ENCODE results near the gene COA1.

COA1 gene

DNA sequence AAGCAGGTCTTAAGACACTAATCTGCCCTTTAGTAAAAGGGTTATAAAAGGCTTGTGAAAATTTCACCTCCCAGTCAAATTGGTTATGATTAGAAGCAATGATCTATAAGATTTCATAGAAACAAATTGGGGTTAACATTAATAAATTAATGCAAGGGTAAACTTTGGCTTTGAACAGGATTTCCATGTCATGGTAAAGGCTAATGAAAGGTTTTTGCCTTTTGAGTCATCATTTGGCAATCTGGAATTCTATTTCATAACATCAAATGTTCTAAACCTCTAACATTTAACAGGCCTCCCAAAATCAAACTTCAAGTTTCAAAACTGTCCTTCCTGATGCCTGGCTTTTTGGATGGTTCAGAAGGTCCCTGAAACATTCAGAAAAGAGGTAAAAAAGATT is 62.4 kb downstream of the COA1 start:
- Histone ChIP-seq H4K20me1 (ENCODE audit: insufficient read depth, low read length) (no peaks in the 10 kb centered on the region), H3K9ac (ENCODE audit: low read length) (no peak overlapping the region), H3K27ac (ENCODE audit: low read length) (no peak overlapping the region), H2AFZ (ENCODE audit: low read length) (no peak overlapping the region), H3K36me3 (replicated peaks; ENCODE audit: insufficient read depth, low read length) (no peaks in the 10 kb centered on the region; the same call in 1 of the 2 replicates), H3K4me2 (ENCODE audit: low read depth, low read length) (no peak overlapping the region), H3K9me3 (replicated peaks; ENCODE audit: insufficient read depth, low read length) (no peaks in the 10 kb centered on the region), H3K79me2 (ENCODE audit: low read length) (peaks cover 93% of the 10 kb centered on the region), H3K4me1 (ENCODE audit: low read length) (no peaks in the 10 kb centered on the region), H3K9me2 (replicated peaks; ENCODE audit: insufficient read depth, low read length) (no peaks in the 10 kb centered on the region), H3F3A (ENCODE audit: insufficient read depth, low read length) (no peaks in the 10 kb centered on the region), H3K27me3 (replicated peaks; ENCODE audit: insufficient read depth, low read length) (no peaks in the 10 kb centered on the region), H3K4me3 (ENCODE audit: low read length) (no peak overlapping the region)
- TF ChIP-seq, protein P1, sequence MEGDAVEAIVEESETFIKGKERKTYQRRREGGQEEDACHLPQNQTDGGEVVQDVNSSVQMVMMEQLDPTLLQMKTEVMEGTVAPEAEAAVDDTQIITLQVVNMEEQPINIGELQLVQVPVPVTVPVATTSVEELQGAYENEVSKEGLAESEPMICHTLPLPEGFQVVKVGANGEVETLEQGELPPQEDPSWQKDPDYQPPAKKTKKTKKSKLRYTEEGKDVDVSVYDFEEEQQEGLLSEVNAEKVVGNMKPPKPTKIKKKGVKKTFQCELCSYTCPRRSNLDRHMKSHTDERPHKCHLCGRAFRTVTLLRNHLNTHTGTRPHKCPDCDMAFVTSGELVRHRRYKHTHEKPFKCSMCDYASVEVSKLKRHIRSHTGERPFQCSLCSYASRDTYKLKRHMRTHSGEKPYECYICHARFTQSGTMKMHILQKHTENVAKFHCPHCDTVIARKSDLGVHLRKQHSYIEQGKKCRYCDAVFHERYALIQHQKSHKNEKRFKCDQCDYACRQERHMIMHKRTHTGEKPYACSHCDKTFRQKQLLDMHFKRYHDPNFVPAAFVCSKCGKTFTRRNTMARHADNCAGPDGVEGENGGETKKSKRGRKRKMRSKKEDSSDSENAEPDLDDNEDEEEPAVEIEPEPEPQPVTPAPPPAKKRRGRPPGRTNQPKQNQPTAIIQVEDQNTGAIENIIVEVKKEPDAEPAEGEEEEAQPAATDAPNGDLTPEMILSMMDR (IDR thresholded peaks at IDR 0.05; ENCODE audit: low read length), result no peak
- TF ChIP-seq EZH2 (optimal IDR thresholded peaks at IDR 0.05; ENCODE audit: low read depth, low read length) (no peak), EZH2phosphoT487 (IDR thresholded peaks at IDR 0.05; ENCODE audit: low read length) (no peak)
- DNase-seq, result no peak

DNA sequence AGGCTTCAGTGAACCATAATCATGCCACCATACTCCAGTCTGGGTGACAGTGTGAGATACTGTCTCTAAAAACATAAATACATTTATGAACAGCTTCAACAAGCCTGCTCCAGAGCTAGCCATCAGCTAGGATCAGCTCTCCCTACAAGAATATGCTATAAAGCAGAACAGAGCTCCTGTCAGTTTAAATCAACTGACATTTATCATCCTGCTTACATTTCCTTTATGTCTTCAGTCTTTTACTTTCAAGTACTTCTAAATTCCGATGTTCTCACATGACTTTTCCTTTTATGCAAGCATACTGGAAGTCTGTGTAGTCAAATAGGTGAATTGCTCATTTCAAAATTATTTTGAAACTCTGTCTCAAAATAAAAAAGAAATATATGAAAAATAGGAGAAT is 64.6 kb downstream of the COA1 start:
- H3K36me3 ChIP-seq (replicated peaks; ENCODE audit: insufficient read depth, low read length), result no peaks in the 10 kb centered on the region; the same call in 1 of the 2 replicates
- no peaks in the 10 kb centered on the region for H3K27me3 ChIP-seq (replicated peaks; ENCODE audit: insufficient read depth, low read length)
- H3K9me2 ChIP-seq (replicated peaks; ENCODE audit: insufficient read depth, low read length), result no peaks in the 10 kb centered on the region
- H3K4me2 ChIP-seq (ENCODE audit: low read depth, low read length), result no peak overlapping the region
- H3K4me3 ChIP-seq (ENCODE audit: low read length), result no peak overlapping the region
- no peaks in the 10 kb centered on the region for H3F3A ChIP-seq (ENCODE audit: insufficient read depth, low read length)
- H3K4me1 ChIP-seq (ENCODE audit: low read length), result peaks cover 13% of the 10 kb centered on the region; the same call in 1 of the 2 replicates
- no peak overlapping the region for H3K27ac ChIP-seq (ENCODE audit: low read length)
- no peaks in the 10 kb centered on the region for H4K20me1 ChIP-seq (ENCODE audit: insufficient read depth, low read length)
- peaks cover 83% of the 10 kb centered on the region for H3K79me2 ChIP-seq (ENCODE audit: low read length)
- H2AFZ ChIP-seq (ENCODE audit: low read length), result no peak overlapping the region
- no peak overlapping the region for H3K9ac ChIP-seq (ENCODE audit: low read length)
- H3K9me3 ChIP-seq (replicated peaks; ENCODE audit: insufficient read depth, low read length), result no peaks in the 10 kb centered on the region
- TF ChIP-seq, protein P1 (IDR thresholded peaks at IDR 0.05; ENCODE audit: low read length), result no peak
- TF ChIP-seq EZH2 (optimal IDR thresholded peaks at IDR 0.05; ENCODE audit: low read depth, low read length) (no peak), EZH2phosphoT487 (IDR thresholded peaks at IDR 0.05; ENCODE audit: low read length) (no peak)
- DNase-seq, result no peak

DNA sequence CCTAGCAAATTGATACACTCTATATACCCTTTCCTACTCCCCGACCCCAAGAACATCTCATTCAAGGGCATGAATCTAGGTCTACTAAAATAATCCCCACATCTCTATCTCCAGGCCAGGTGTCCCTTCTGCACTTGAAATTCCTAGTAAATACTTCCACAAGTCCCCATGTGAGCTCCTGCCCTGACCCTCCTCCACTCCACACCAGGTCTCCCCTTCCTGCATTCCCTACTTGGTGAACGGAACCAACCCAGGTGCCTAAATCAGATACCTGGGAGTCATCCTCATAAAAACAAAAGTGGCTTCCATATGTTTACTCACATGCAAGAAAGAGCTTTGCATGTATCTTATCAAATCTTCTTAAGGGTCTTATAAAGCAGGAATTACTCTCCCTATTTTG is 69.2 kb downstream of the COA1 start:
- H3K36me3 ChIP-seq (replicated peaks; ENCODE audit: insufficient read depth, low read length), result peaks cover 3% of the 10 kb centered on the region; the same call in 1 of the 2 replicates
- H3K27ac ChIP-seq (ENCODE audit: low read length), result no peak overlapping the region

More for the DNA sequence above, 69.2 kb downstream of the COA1 start:
- H4K20me1 ChIP-seq (ENCODE audit: insufficient read depth, low read length), result no peaks in the 10 kb centered on the region
- H3K27me3 ChIP-seq (replicated peaks; ENCODE audit: insufficient read depth, low read length), result no peaks in the 10 kb centered on the region
- H3K9me2 ChIP-seq (replicated peaks; ENCODE audit: insufficient read depth, low read length), result no peaks in the 10 kb centered on the region
- no peaks in the 10 kb centered on the region for H3F3A ChIP-seq (ENCODE audit: insufficient read depth, low read length)
- peaks cover 27% of the 10 kb centered on the region for H3K4me1 ChIP-seq (ENCODE audit: low read length)
- TF ChIP-seq EZH2phosphoT487 (IDR thresholded peaks at IDR 0.05; ENCODE audit: low read length), result no peak
- TF ChIP-seq, protein P1 (IDR thresholded peaks at IDR 0.05; ENCODE audit: low read length), result no peak
- TF ChIP-seq EZH2 (optimal IDR thresholded peaks at IDR 0.05; ENCODE audit: low read depth, low read length), result no peak
- H2AFZ ChIP-seq (ENCODE audit: low read length), result no peak overlapping the region
- DNase-seq, result no peak
- peaks cover 76% of the 10 kb centered on the region for H3K79me2 ChIP-seq (ENCODE audit: low read length)
- H3K9me3 ChIP-seq (replicated peaks; ENCODE audit: insufficient read depth, low read length), result no peaks in the 10 kb centered on the region
- H3K4me2 ChIP-seq (ENCODE audit: low read depth, low read length), result no peak overlapping the region
- no peak overlapping the region for H3K4me3 ChIP-seq (ENCODE audit: low read length)
- H3K9ac ChIP-seq (ENCODE audit: low read length), result no peak overlapping the region
